OCI-LY3 (cell line): Measurements from ENCODE around the gene PNLIPRP1.

Experiments
- H2AFZ ChIP-seq: fragments of 200-600, 300-600 bp; shearing (Covaris generic); 2 replicates; pipeline ENCODE4 v1.6.0; 2014; ENCODE audit warnings: antibody characterized with exemption, low read depth, low read length
- H3K27ac ChIP-seq: fragments of 200-600, 300-600 bp; sonication (generic); 2 replicates; pipeline ENCODE4 v1.5.1; 2014; ENCODE audit warnings: mild to moderate bottlenecking, low read length, moderate library complexity, mixed read lengths
- H3K27me3 ChIP-seq: fragments of 200-600, 300-600 bp; sonication (generic); 2 replicates; pipeline ENCODE4 v1.6.1; 2014; ENCODE audit warnings: low read depth, low read length, mixed read lengths
- H3K36me3 ChIP-seq: fragments of 200-600, 300-600 bp; sonication (generic); replicated peaks from 2 replicates; pipeline ENCODE3; 2014; ENCODE audit warnings: low read depth, low read length, mixed read lengths
- H3K4me1 ChIP-seq: fragments of 300-600, 200-600 bp; sonication (generic); 2 replicates; pipeline ENCODE4 v1.6.1; 2014; ENCODE audit warnings: low read length, mixed read lengths
- H3K4me2 ChIP-seq: fragments of 200-600, 300-600 bp; sonication (generic); 2 replicates; pipeline ENCODE4 v1.6.1; 2014; ENCODE audit warnings: low read length, mixed read lengths
- H3K4me3 ChIP-seq: fragments of 300-600, 200-600 bp; sonication (generic); 2 replicates; pipeline ENCODE4 v1.5.1; 2014; ENCODE audit warnings: antibody characterized with exemption, mild to moderate bottlenecking, low read length, moderate library complexity
- H3K79me2 ChIP-seq: fragments of 300-600, 200-600 bp; shearing (Covaris generic); 2 replicates; pipeline ENCODE4 v1.6.1; 2014; ENCODE audit warnings: mild to moderate bottlenecking, low read length, mixed read lengths
- H3K9ac ChIP-seq: fragments of 300-600, 200-600 bp; shearing (Covaris generic); 2 replicates; pipeline ENCODE4 v1.6.0; 2014; ENCODE audit warnings: mild to moderate bottlenecking, low read length, moderate library complexity
- H3K9me3 ChIP-seq: fragments of 200-600, 300-600 bp; shearing (Covaris generic); 2 replicates; pipeline ENCODE4 v1.6.1; 2014; ENCODE audit warnings: low read length, mixed read lengths; ENCODE audit not compliant: insufficient read depth
- H4K20me1 ChIP-seq: fragments of 200-600, 300-600 bp; sonication (generic); 2 replicates; pipeline ENCODE4 v1.6.1; 2016; ENCODE audit warnings: low read length, mixed read lengths; ENCODE audit not compliant: insufficient read depth
- CTCF ChIP-seq: fragments of 200-600, 300-600 bp; sonication (generic); IDR thresholded peaks from 2 replicates; pipeline ENCODE4 v1.5.1; 2014; ENCODE audit warnings: antibody characterized with exemption, low read length, low read depth
- EZH2phosphoT487 ChIP-seq: fragments of 200-600 bp; shearing (Covaris generic); IDR thresholded peaks from 2 replicates; pipeline ENCODE4 v1.6.1; 2018; ENCODE audit warnings: antibody characterized with exemption, mixed run types, low read depth

The PNLIPRP1 gene

GRCh38 chr10:116620423-116621400 is 30.0 kb downstream of the PNLIPRP1 start, which contains the start of gene PNLIPRP2:
PNLIPRP2 (plus strand) TSS chr10:116620953.
- TF ChIP-seq EZH2phosphoT487 (no peak), CTCF (no peak)
- H3K9ac ChIP-seq, result no peak within 1 kb of the TSS
- no peaks in the 10 kb centered on the region for H4K20me1 ChIP-seq
- no peak within 1 kb of the TSS for H3K27ac ChIP-seq
- no peaks in the 10 kb centered on the region for H3K9me3 ChIP-seq
- no peaks in the 10 kb centered on the region for H3K4me1 ChIP-seq
- H3K4me2 ChIP-seq, result no peak within 1 kb of the TSS
- H3K79me2 ChIP-seq, result no peaks in the 10 kb centered on the region
- H3K27me3 ChIP-seq, result no peaks in the 10 kb centered on the region
- H3K36me3 ChIP-seq, result no peaks in the 10 kb centered on the region
- H2AFZ ChIP-seq, result no peak within 1 kb of the TSS
- no peak within 1 kb of the TSS for H3K4me3 ChIP-seq

DNA sequence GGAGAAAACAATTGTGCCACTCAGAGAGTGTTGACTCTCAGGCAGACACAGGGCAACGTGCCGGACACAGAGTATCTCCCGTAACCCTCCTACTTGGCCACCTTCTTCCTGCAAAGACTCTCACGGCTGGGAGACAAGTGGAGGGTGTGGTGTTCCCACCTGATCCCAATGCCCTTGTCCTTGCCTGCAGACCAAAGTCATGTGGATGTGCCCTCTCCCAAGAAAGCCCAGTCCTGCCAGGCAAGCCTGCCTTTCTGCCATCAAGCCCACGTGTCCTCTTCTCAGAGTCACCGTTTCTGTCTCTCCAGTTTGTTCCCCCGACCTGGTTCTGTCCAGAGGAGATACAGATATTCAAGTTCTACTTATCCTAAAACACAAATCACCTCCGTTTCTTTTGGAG is 30.7 kb downstream of the PNLIPRP1 start:
- Histone ChIP-seq H2AFZ (no peak overlapping the region), H4K20me1 (no peaks in the 10 kb centered on the region), H3K4me2 (no peak overlapping the region), H3K4me3 (no peak overlapping the region), H3K9ac (no peak overlapping the region), H3K27ac (no peak overlapping the region), H3K79me2 (no peaks in the 10 kb centered on the region), H3K4me1 (no peaks in the 10 kb centered on the region), H3K36me3 (no peaks in the 10 kb centered on the region), H3K9me3 (no peaks in the 10 kb centered on the region), H3K27me3 (no peaks in the 10 kb centered on the region)
- TF ChIP-seq CTCF, result no peak
- TF ChIP-seq EZH2phosphoT487, result no peak

GRCh38 chr10:116621934-116622655 is 31.3 kb downstream of the PNLIPRP1 start:
- no peaks in the 10 kb centered on the region for H3K9me3 ChIP-seq
- H3K4me1 ChIP-seq, result no peaks in the 10 kb centered on the region
- H3K27me3 ChIP-seq, result no peaks in the 10 kb centered on the region
- H3K27ac ChIP-seq, result no peak overlapping the region
- no peak overlapping the region for H3K4me2 ChIP-seq
- no peaks in the 10 kb centered on the region for H3K36me3 ChIP-seq
- H2AFZ ChIP-seq, result no peak overlapping the region
- no peaks in the 10 kb centered on the region for H4K20me1 ChIP-seq
- TF ChIP-seq EZH2phosphoT487 (no peak), CTCF (no peak)
- H3K4me3 ChIP-seq, result no peak overlapping the region
- H3K79me2 ChIP-seq, result no peaks in the 10 kb centered on the region
- no peak overlapping the region for H3K9ac ChIP-seq

- no peak overlapping the region for H3K27ac ChIP-seq
- no peak overlapping the region for H3K4me2 ChIP-seq
- TF ChIP-seq EZH2phosphoT487 (no peak), CTCF (no peak)
- no peak overlapping the region for H3K4me3 ChIP-seq
- H3K9ac ChIP-seq, result no peak overlapping the region
- H3K36me3 ChIP-seq, result no peaks in the 10 kb centered on the region
- no peaks in the 10 kb centered on the region for H4K20me1 ChIP-seq
- H2AFZ ChIP-seq, result no peak overlapping the region
- H3K4me1 ChIP-seq, result no peaks in the 10 kb centered on the region
- H3K9me3 ChIP-seq, result no peaks in the 10 kb centered on the region
- H3K79me2 ChIP-seq, result no peaks in the 10 kb centered on the region
- H3K27me3 ChIP-seq, result no peaks in the 10 kb centered on the region
These were observed 35.1 kb downstream of the PNLIPRP1 start for GRCh38 chr10:116625845-116626244.
